ENCODE measurements around the gene TXNDC2.
A peak's percentile ranks its signal among the peaks of the same experiment; 100 is the strongest.

The TXNDC2 gene

GRCh38 chr18:9861157-9861556, 24.6 kb upstream of the TXNDC2 start:
- no peak for DNase-seq

GRCh38 chr18:9861933-9862332, 23.8 kb upstream of the TXNDC2 start:
- DNase-seq = no peak

GRCh38 chr18:9862686-9863085, 23.1 kb upstream of the TXNDC2 start:
- no peak for DNase-seq

- no peak for DNase-seq
Observed at GRCh38 chr18:9863282-9863681, 22.5 kb upstream of the TXNDC2 start.

- DNase-seq = no peak
Observed at GRCh38 chr18:9865764-9866490, 19.8 kb upstream of the TXNDC2 start.

GRCh38 chr18:9866627-9867026, 19.1 kb upstream of the TXNDC2 start:
- DNase-seq = no peak

- peak; percentile 86 for DNase-seq
Observed at GRCh38 chr18:9867071-9867594, 18.6 kb upstream of the TXNDC2 start.

- no peak for DNase-seq
Observed at GRCh38 chr18:9868857-9869714, 16.7 kb upstream of the TXNDC2 start.

- DNase-seq = peak; percentile 60
Observed at GRCh38 chr18:9869715-9870430, 15.9 kb upstream of the TXNDC2 start.

- DNase-seq = no peak
Observed at GRCh38 chr18:9870431-9871008, 15.3 kb upstream of the TXNDC2 start.

- no peak for DNase-seq
Observed at GRCh38 chr18:9871244-9871746, 14.5 kb upstream of the TXNDC2 start.

- no peak for DNase-seq
Observed at GRCh38 chr18:9872823-9873222, 12.9 kb upstream of the TXNDC2 start.

- no peak for DNase-seq
Observed at GRCh38 chr18:9874728-9875127, 11.0 kb upstream of the TXNDC2 start.

- no peak for DNase-seq
Observed at GRCh38 chr18:9876212-9876866, 9.4 kb upstream of the TXNDC2 start.

- DNase-seq = peak; percentile 88
Observed at GRCh38 chr18:9876867-9877654, 8.7 kb upstream of the TXNDC2 start.

GRCh38 chr18:9877655-9878014, 8.1 kb upstream of the TXNDC2 start:
- no peak for DNase-seq

GRCh38 chr18:9878095-9878494, 7.7 kb upstream of the TXNDC2 start:
- no peak for DNase-seq

GRCh38 chr18:9878783-9879242, 7.0 kb upstream of the TXNDC2 start:
- DNase-seq = no peak

- no peak for DNase-seq
Observed at GRCh38 chr18:9884090-9884489, 1.7 kb upstream of the TXNDC2 start.

GRCh38 chr18:9884532-9885140, 1.1 kb upstream of the TXNDC2 start:
- no peak for DNase-seq

- DNase-seq = no peak
Observed at GRCh38 chr18:9886005-9886348, 204 bp downstream of the TXNDC2 start.
